Glomerular visceral epithelial cell (primary cell): ENCODE results near the gene FSIP2.
A peak's percentile ranks its signal among the peaks of the same experiment; 100 is the strongest.

ENCODE experiments used
- DNase-seq: peaks from one replicate; pipeline ENCODE4 v3.0.0-alpha.2; 2016; ENCODE audit errors: extremely low spot score

FSIP2 gene

GRCh38 chr2:185738679-185739472, at the start of gene FSIP2:
FSIP2 (plus strand) TSS chr2:185738804; CDS start chr2:185738895, 91 bp downstream.
- peak; percentile 71 for DNase-seq

- no peak for DNase-seq
Observed at GRCh38 chr2:185689906-185690539, 48.6 kb upstream of the FSIP2 start.

- DNase-seq = no peak
Observed at GRCh38 chr2:185695711-185696235, 42.8 kb upstream of the FSIP2 start.

- DNase-seq = no peak
Observed at GRCh38 chr2:185700883-185701282, 37.7 kb upstream of the FSIP2 start.

- DNase-seq = peak; percentile 12
Observed at GRCh38 chr2:185734658-185735057, 3.9 kb upstream of the FSIP2 start.

GRCh38 chr2:185736210-185736609, 2.4 kb upstream of the FSIP2 start:
- DNase-seq = no peak

GRCh38 chr2:185745864-185746859, 7.6 kb downstream of the FSIP2 start:
- DNase-seq = no peak

GRCh38 chr2:185757356-185757755, 18.8 kb downstream of the FSIP2 start:
- DNase-seq = no peak

GRCh38 chr2:185771396-185771795, 32.8 kb downstream of the FSIP2 start:
- DNase-seq = no peak

GRCh38 chr2:185780890-185781289, 42.3 kb downstream of the FSIP2 start:
- no peak for DNase-seq

- DNase-seq = no peak
Observed at GRCh38 chr2:185782223-185782769, 43.7 kb downstream of the FSIP2 start.

GRCh38 chr2:185785156-185785555, 46.6 kb downstream of the FSIP2 start:
- DNase-seq = no peak

- DNase-seq = no peak
Observed at GRCh38 chr2:185785851-185786473, 47.4 kb downstream of the FSIP2 start.

- DNase-seq = peak; percentile 9
Observed at GRCh38 chr2:185787227-185788145, 48.9 kb downstream of the FSIP2 start.

- DNase-seq = no peak
Observed at GRCh38 chr2:185790361-185790760, 51.8 kb downstream of the FSIP2 start.

GRCh38 chr2:185793532-185794345, 55.1 kb downstream of the FSIP2 start:
- DNase-seq = no peak

- no peak for DNase-seq
Observed at GRCh38 chr2:185796758-185797157, 58.2 kb downstream of the FSIP2 start.

GRCh38 chr2:185802926-185803325, 64.3 kb downstream of the FSIP2 start:
- DNase-seq = no peak

- no peak for DNase-seq
Observed at GRCh38 chr2:185806783-185807182, 68.2 kb downstream of the FSIP2 start.
